SU-DHL-6 (cell line): ENCODE results near the gene ERC1.

Experiments
- CTCF ChIP-seq: fragments of 200-600 bp; sonication (generic); IDR thresholded peaks from one replicate; pipeline ENCODE4 v1.5.1; 2017; ENCODE audit warnings: antibody characterized with exemption, mild to moderate bottlenecking, low read length, moderate library complexity; ENCODE audit not compliant: insufficient read depth, poor library complexity, severe bottlenecking
- EZH2phosphoT487 ChIP-seq: fragments of 200-600 bp; sonication (generic), shearing (Covaris generic); conservative IDR thresholded peaks from 2 replicates; pipeline ENCODE4 v1.6.1; 2018; ENCODE audit warnings: mild to moderate bottlenecking, antibody characterized with exemption, low read length, moderate library complexity, mixed read lengths

DNA sequence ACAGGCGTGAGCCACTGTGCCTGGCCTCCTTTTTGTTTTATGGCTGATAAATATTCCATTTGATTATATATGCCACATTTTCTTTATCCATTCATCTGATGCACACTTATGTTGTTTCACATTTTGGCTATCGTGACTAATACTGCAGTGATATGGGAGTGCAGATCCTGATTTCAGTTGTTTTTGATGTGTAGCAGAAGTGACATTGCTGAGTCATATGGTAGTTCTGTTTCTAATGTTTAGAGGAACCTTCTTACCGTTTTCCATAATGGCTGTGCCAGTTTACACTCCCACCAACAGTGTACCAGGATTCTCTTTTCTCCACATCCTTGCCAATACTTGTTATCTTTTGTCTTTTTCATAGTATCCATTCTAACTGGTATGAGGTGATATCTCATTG is 235.9 kb downstream of the ERC1 start:
- TF ChIP-seq CTCF (no peak), EZH2phosphoT487 (no peak)
